Myocyte (in vitro differentiated cells): ENCODE results near the gene USF1. TPM values are rescaled to one million over a fixed set of nuclear protein-coding genes. Genes with fewer than 3 reads are reported as not detected.
"Not testable (repeated sequence)": the region's sequence is repeated elsewhere in the genome, so short reads cannot be mapped to it uniquely, and the experiment has no call there.

Experiments
- DNase-seq: peaks from one replicate; pipeline ENCODE4 v3.0.0-alpha.2; 2012; ENCODE audit warnings: low read depth
- total RNA-seq: library from RNA; depleted of rRNA; stranded (reverse); fragments of >200 nt; gene quantifications from 2 replicates; pipeline ENCODE4 v1.2.3, GENCODE V29; 2014

USF1 gene
- total RNA-seq, 1 donor from 2014 or later: 58.0 TPM

DNA sequence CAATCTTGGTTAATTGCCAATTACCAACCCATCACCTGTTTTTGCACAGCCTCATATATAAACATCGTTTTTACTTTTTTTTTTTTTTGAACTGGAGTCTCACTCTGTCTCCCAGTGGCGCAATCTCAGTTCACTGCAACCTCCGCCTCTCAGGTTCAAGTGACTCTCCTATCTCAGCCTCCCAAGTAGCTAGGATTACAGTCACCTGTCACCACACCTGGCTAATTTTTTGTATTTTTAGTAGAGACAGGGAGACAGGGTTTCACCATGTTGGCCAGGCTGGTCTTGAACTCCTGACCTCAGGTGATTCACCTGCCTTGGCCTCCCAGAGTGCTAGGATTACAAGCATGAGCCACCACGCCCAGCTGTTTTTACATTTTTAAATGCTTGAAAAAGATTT lies 53.7 kb downstream of the USF1 start:
- not testable (repeated sequence) for DNase-seq

Other genes with a start within 250 kb of the USF1 start
- not detected in 2 replicates for gene LY9, start 249.8 kb downstream of the USF1 start, total RNA-seq
- gene CD244, start 183.1 kb downstream of the USF1 start, total RNA-seq: not detected in 2 replicates
- gene ITLN1, start 160.8 kb downstream of the USF1 start, total RNA-seq: not detected in 2 replicates
- not detected in 2 replicates for gene ITLN2, start 91.2 kb downstream of the USF1 start, total RNA-seq
- 3.2 and 10.4 TPM in 2 replicates for gene F11R, start 24.8 kb downstream of the USF1 start, total RNA-seq
- 51.7 and 73.4 TPM in 2 replicates for gene TSTD1, start 7.0 kb downstream of the USF1 start, total RNA-seq
- not detected in 2 replicates for gene ARHGAP30, start 23.9 kb upstream of the USF1 start, total RNA-seq
- 0.16 TPM in 1 of 2 replicates, not detected in the other for gene NECTIN4, start 43.6 kb upstream of the USF1 start, total RNA-seq
- 1.1 and 6.8 TPM in 2 replicates for gene KLHDC9, start 52.4 kb upstream of the USF1 start, total RNA-seq
- 53.7 and 64.6 TPM in 2 replicates for gene PFDN2, start 72.1 kb upstream of the USF1 start, total RNA-seq
- 23.6 TPM in 2 replicates for gene NIT1, start 72.1 kb upstream of the USF1 start, total RNA-seq
- 26.8 and 28.8 TPM in 2 replicates for gene DEDD, start 86.7 kb upstream of the USF1 start, total RNA-seq
- 67.2 and 78.5 TPM in 2 replicates for gene UFC1, start 108.0 kb upstream of the USF1 start, total RNA-seq
- gene USP21, start 113.5 kb upstream of the USF1 start, total RNA-seq: 11.1 and 11.5 TPM in 2 replicates
- gene PPOX, start 120.4 kb upstream of the USF1 start, total RNA-seq: 9.4 and 18.5 TPM in 2 replicates
- 32.8 and 34.3 TPM in 2 replicates for gene B4GALT3, start 131.5 kb upstream of the USF1 start, total RNA-seq
- gene ADAMTS4, start 153.1 kb upstream of the USF1 start, total RNA-seq: 19.7 and 22.4 TPM in 2 replicates
- gene NDUFS2, start 156.4 kb upstream of the USF1 start, total RNA-seq: 162 TPM in 2 replicates
- gene FCER1G, start 169.3 kb upstream of the USF1 start, total RNA-seq: not detected in 2 replicates
- not detected in 2 replicates for gene APOA2, start 177.7 kb upstream of the USF1 start, total RNA-seq
- gene TOMM40L, start 180.1 kb upstream of the USF1 start, total RNA-seq: 11.9 and 12.0 TPM in 2 replicates
- not detected in 2 replicates for gene NR1I3, start 192.2 kb upstream of the USF1 start, total RNA-seq
- not detected in 2 replicates for gene PCP4L1, start 212.8 kb upstream of the USF1 start, total RNA-seq